ENCODE measurements around the gene MEF2C.

- TF ChIP-seq POLR2A (IDR thresholded peaks at IDR 0.05): no peak
- TF ChIP-seq CTCF (IDR thresholded peaks at IDR 0.05): no peak
These were observed 7.4 kb downstream of the MEF2C start for GRCh38 chr5:88875341-88876234.
